HL-60 (cell line): ENCODE measurements around the gene TRMT61B.

Experiments
- CTCF ChIP-seq: IDR thresholded peaks from one replicate; pipeline ENCODE4 v1.5.1; 2011; ENCODE audit warnings: low read length, control low read depth, inconsistent platforms; ENCODE audit not compliant: insufficient read depth
- GABPA ChIP-seq: IDR thresholded peaks from 2 replicates; pipeline ENCODE4 v1.6.1; 2012; ENCODE audit warnings: low read depth
- REST ChIP-seq: IDR thresholded peaks from 2 replicates; pipeline ENCODE4 v1.6.1; 2012; ENCODE audit warnings: low read depth; ENCODE audit not compliant: insufficient replicate concordance

- TF ChIP-seq CTCF: no peak
- TF ChIP-seq GABPA: no peak
- TF ChIP-seq REST: no peak
These were observed 68.4 kb downstream of the TRMT61B start for GRCh38 chr2:28801726-28802125.
